GM23248 (cell line): ENCODE data around the gene TUBGCP6.

Experiments
- EZH2 ChIP-seq: fragments of 200-600 bp; sonication (generic); IDR thresholded peaks from 2 replicates; pipeline ENCODE4 v1.6.1; 2018; ENCODE audit warnings: antibody characterized with exemption, mild to moderate bottlenecking; ENCODE audit not compliant: insufficient read depth, poor library complexity, severe bottlenecking
- EZH2phosphoT487 ChIP-seq: fragments of 200-600 bp; sonication (generic); IDR thresholded peaks from 2 replicates; pipeline ENCODE4 v1.6.1; 2018; ENCODE audit warnings: antibody characterized with exemption, moderate library complexity, mild to moderate bottlenecking, low read depth; ENCODE audit not compliant: insufficient read depth

- TF ChIP-seq EZH2phosphoT487 (no peak), EZH2 (no peak)
Observed at GRCh38 chr22:50287731-50288130, 42.9 kb upstream of the TUBGCP6 start.
